Uterus (tissue), 4 donors: ENCODE results near the gene TSGA10. TPM values are rescaled to one million over a fixed set of nuclear protein-coding genes. Genes with fewer than 3 reads are reported as not detected.
A peak's percentile ranks its signal among the peaks of the same experiment; 100 is the strongest.
"Not testable (repeated sequence)": the region's sequence is repeated elsewhere in the genome, so short reads cannot be mapped to it uniquely, and the experiment has no call there.

Experiments used
- DNase-seq, 2 donors: peaks; one replicate each; pipeline ENCODE4 v3.0.0-alpha.2; 2019 to 2020
- H3K27ac ChIP-seq, 2 donors: fragments of 200-600 bp; sonication (generic); 1 replicate in 1 of 2; 2 replicates in 1 of 2; pipeline ENCODE4 v1.5.1; 2016 to 2018
- H3K27me3 ChIP-seq, 2 donors: fragments of 200-600 bp; sonication (generic); one replicate each; pipeline ENCODE4 v1.5.1; 2018 to 2019; ENCODE audit warnings: control low read depth in 1 of 2
- H3K36me3 ChIP-seq, 2 donors: fragments of 200-600 bp; sonication (generic); one replicate each; pipeline ENCODE4 v1.5.1; 2019; ENCODE audit warnings: control low read depth in 1 of 2
- H3K4me1 ChIP-seq, 2 donors: fragments of 200-600 bp; sonication (generic); one replicate each; pipeline ENCODE4 v1.5.1; 2018 to 2019; ENCODE audit warnings: control low read depth in 1 of 2
- H3K4me3 ChIP-seq, 2 donors: fragments of 200-600 bp; sonication (generic); 1 replicate in 1 of 2; 2 replicates in 1 of 2; pipeline ENCODE4 v1.5.1; 2018 to 2019; ENCODE audit warnings: mild to moderate bottlenecking in 1 of 2
- H3K9me3 ChIP-seq, 2 donors: fragments of 200-600 bp; sonication (generic); one replicate each; pipeline ENCODE4 v1.5.1; 2019; ENCODE audit warnings: control low read depth in 1 of 2
- CTCF ChIP-seq, 4 experiments: fragments of 200-600 bp in 2 of 4; fragments of 450-650 bp in 2 of 4; sonication (generic) in 2 of 4; IDR thresholded peaks; one replicate each; pipeline ENCODE4 v1.5.1; 2016 to 2019; ENCODE audit warnings: antibody characterized with exemption in 4 of 4, mild to moderate bottlenecking in 2 of 4, moderate library complexity in 1 of 4
- POLR2A ChIP-seq, 2 donors: fragments of 450-650 bp; IDR thresholded peaks; one replicate each; pipeline ENCODE4 v1.6.1; 2016; ENCODE audit warnings: antibody characterized with exemption in 2 of 2, mild to moderate bottlenecking in 1 of 2, moderate library complexity in 1 of 2
- intact Hi-C: fragments of 100-400 bp; cut with DNase I; formaldehyde crosslinking; loops from one replicate; pipeline ENCODE4 v1.15.1; 2023; ENCODE audit warnings: low total_unique reads
- total RNA-seq, 4 donors: library from RNA; depleted of rRNA in 3 of 4; stranded (reverse); fragments of >200 nt in 3 of 4; gene quantifications; one replicate each; pipeline versions ENCODE4 v1.1.0 to v1.2.4, GENCODE V29; 2014 to 2023
- donor health status: DM: yes; HTN: yes; CAD: no.

The TSGA10 gene
- total RNA-seq, 4 donors from 2014 or later, result 5.9 to 22.5 (median 16.2) TPM

- H3K27me3 ChIP-seq, result no peaks in the 10 kb centered on the region
- intact Hi-C loops, result no loop called here
- no peak for TF ChIP-seq POLR2A (IDR thresholded peaks at IDR 0.05)
- no peak for TF ChIP-seq CTCF (IDR thresholded peaks at IDR 0.05)
Observed at GRCh38 chr2:99079226-99079625, 75.5 kb downstream of the TSGA10 start.

DNA sequence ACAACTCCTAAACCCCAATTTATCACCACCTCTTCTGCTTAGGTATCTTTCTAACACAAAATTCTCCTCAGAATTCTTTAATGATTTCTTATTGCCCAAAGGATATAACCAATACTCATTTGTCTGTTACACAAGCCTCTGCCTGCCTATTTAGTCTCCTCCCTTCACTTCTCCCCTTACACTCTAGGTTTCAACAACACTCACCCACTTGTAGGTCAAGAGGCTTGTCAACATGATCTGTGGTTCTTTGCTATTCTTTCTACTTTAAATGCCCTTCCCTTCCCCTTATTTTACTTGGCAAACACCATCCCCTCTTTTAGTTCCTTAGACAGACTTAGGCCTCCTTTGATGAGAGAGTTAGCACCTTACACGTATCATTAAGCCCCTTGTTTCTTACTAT, 82.2 kb downstream of the TSGA10 start:
- no peaks in the 10 kb centered on the region for H3K36me3 ChIP-seq
- DNase-seq, result no peak
- intact Hi-C loops, result no loop called here
- no peak overlapping the region for H3K27ac ChIP-seq
- TF ChIP-seq CTCF (IDR thresholded peaks at IDR 0.05), result no peak
- TF ChIP-seq POLR2A (IDR thresholded peaks at IDR 0.05), result no peak
- H3K4me1 ChIP-seq, result no peaks in the 10 kb centered on the region
- H3K9me3 ChIP-seq, result no peaks in the 10 kb centered on the region
- H3K4me3 ChIP-seq, result no peak overlapping the region
- no peaks in the 10 kb centered on the region for H3K27me3 ChIP-seq

More at GRCh38 chr2:99079226-99079625, 75.5 kb downstream of the TSGA10 start:
- no peak for DNase-seq
- no peak overlapping the region for H3K27ac ChIP-seq
- no peak overlapping the region for H3K4me3 ChIP-seq
- no peaks in the 10 kb centered on the region for H3K9me3 ChIP-seq
- no peaks in the 10 kb centered on the region for H3K36me3 ChIP-seq
- no peaks in the 10 kb centered on the region for H3K4me1 ChIP-seq

- Histone ChIP-seq H3K27ac (no peak overlapping the region), H3K27me3 (no peaks in the 10 kb centered on the region), H3K9me3 (no peaks in the 10 kb centered on the region), H3K4me3 (no peak overlapping the region), H3K36me3 (no peaks in the 10 kb centered on the region), H3K4me1 (no peaks in the 10 kb centered on the region)
- no peak for TF ChIP-seq POLR2A (IDR thresholded peaks at IDR 0.05)
- no peak for TF ChIP-seq CTCF (IDR thresholded peaks at IDR 0.05)
- intact Hi-C loops, result no loop called here
- DNase-seq, result no peak
Observed at GRCh38 chr2:99067871-99068625, 86.7 kb downstream of the TSGA10 start.

GRCh38 chr2:99066075-99066958, 88.4 kb downstream of the TSGA10 start:
- intact Hi-C loops, result no loop called here
- Histone ChIP-seq H3K4me1 (no peaks in the 10 kb centered on the region), H3K27ac (no peak overlapping the region), H3K9me3 (no peaks in the 10 kb centered on the region), H3K27me3 (no peaks in the 10 kb centered on the region), H3K36me3 (no peaks in the 10 kb centered on the region), H3K4me3 (no peak overlapping the region)
- TF ChIP-seq POLR2A (IDR thresholded peaks at IDR 0.05), result no peak
- peak in 1 of 4 experiments; percentile 13 for TF ChIP-seq CTCF (IDR thresholded peaks at IDR 0.05)
- DNase-seq, result no peak

- H3K4me3 ChIP-seq, DNase-seq, H3K4me1 ChIP-seq, H3K36me3 ChIP-seq, H3K27me3 ChIP-seq, H3K27ac ChIP-seq, H3K9me3 ChIP-seq, intact Hi-C loops: not testable (repeated sequence)
Observed at GRCh38 chr2:99049187-99049586, 105.6 kb downstream of the TSGA10 start.

GRCh38 chr2:99040736-99041300, 113.9 kb downstream of the TSGA10 start:
- H3K27ac ChIP-seq, DNase-seq, H3K4me1 ChIP-seq, H3K4me3 ChIP-seq, intact Hi-C loops, H3K36me3 ChIP-seq, H3K27me3 ChIP-seq, H3K9me3 ChIP-seq: not testable (repeated sequence)
